PC-3 (cell line): ENCODE measurements around the gene VILL. TPM values are rescaled to one million over a fixed set of nuclear protein-coding genes. Genes with fewer than 3 reads are reported as not detected.

Experiments
- ATAC-seq: fragments of 200-7000 bp; cut with Tn5 transposase; 2 replicates; pipeline ENCODE4 v1.9.1; 2020; ENCODE audit warnings: mild to moderate bottlenecking, moderate library complexity
- BruUV-seq: library from RNA; stranded (reverse); fragments of 400-500 nt; replicated peaks from 2 replicates; lab custom pipeline; 2021; lab: Mats Ljungman, UMichigan
- CTCF ChIA-PET: fragments of 300-600 bp; sonication (Branson Sonifier 250); formaldehyde crosslinking; loops from one replicate; lab custom pipeline; 2022; ENCODE audit warnings: antibody characterized with exemption; lab: Charles Lee
- POLR2A ChIA-PET: fragments of 300-600 bp; sonication (Branson Sonifier 250); formaldehyde crosslinking; loops from one replicate; lab custom pipeline; 2022; ENCODE audit warnings: antibody characterized with exemption; ENCODE audit not compliant: unreplicated experiment; lab: Charles Lee
- DNase-seq: peaks from one replicate; pipeline ENCODE4 v3.0.0-alpha.2; 2015
- H2AFZ ChIP-seq: fragments of 300-600 bp; sonication (generic); 2 replicates; pipeline ENCODE4 v1.6.0; 2016; ENCODE audit warnings: antibody characterized with exemption, low read length
- H3F3A ChIP-seq: fragments of 300-600 bp; sonication (generic); one replicate; pipeline ENCODE4 v1.6.0; 2017; ENCODE audit warnings: antibody characterized with exemption, low read length, control low read depth, mild to moderate bottlenecking; ENCODE audit not compliant: unreplicated experiment
- H3K27ac ChIP-seq: fragments of 300-600 bp; sonication (generic); 2 replicates; pipeline ENCODE4 v1.5.1; 2016; ENCODE audit warnings: mild to moderate bottlenecking, low read length
- H3K27me3 ChIP-seq: fragments of 300-600 bp; sonication (generic); 2 replicates; pipeline ENCODE4 v1.6.1; 2016; ENCODE audit warnings: low read length, mixed read lengths
- H3K36me3 ChIP-seq: fragments of 300-600 bp; sonication (generic); 2 replicates; pipeline ENCODE4 v1.6.1; 2016; ENCODE audit warnings: low read depth, mixed run types, low read length, mixed read lengths
- H3K4me1 ChIP-seq: fragments of 300-600 bp; sonication (generic); 2 replicates; pipeline ENCODE4 v1.5.1; 2016; ENCODE audit warnings: low read length; ENCODE audit not compliant: insufficient read depth
- H3K4me2 ChIP-seq: fragments of 300-600 bp; sonication (generic); 2 replicates; pipeline ENCODE4 v1.6.0; 2016; ENCODE audit warnings: low read length
- H3K4me3 ChIP-seq: fragments of 300-600 bp; sonication (generic); 2 replicates; pipeline ENCODE4 v1.5.1; 2016; ENCODE audit warnings: mild to moderate bottlenecking, low read length, mixed read lengths
- H3K79me2 ChIP-seq: fragments of 300-600 bp; sonication (generic); 2 replicates; pipeline ENCODE4 v1.6.1; 2017; ENCODE audit warnings: low read length, mixed read lengths
- H3K9ac ChIP-seq: fragments of 300-600 bp; sonication (generic); 2 replicates; pipeline ENCODE4 v1.6.0; 2016; ENCODE audit warnings: mild to moderate bottlenecking, low read length
- H3K9me2 ChIP-seq: fragments of 300-600 bp; sonication (generic); replicated peaks from 2 replicates; pipeline ENCODE4 v1.6.1; 2016; ENCODE audit warnings: mixed run types, low read length, mixed read lengths
- H3K9me3 ChIP-seq: fragments of 300-600 bp; sonication (generic); 2 replicates; pipeline ENCODE4 v1.6.1; 2016; ENCODE audit warnings: low read length, mixed read lengths
- H4K20me1 ChIP-seq: fragments of 300-600 bp; sonication (generic); 2 replicates; pipeline ENCODE4 v1.6.1; 2016; ENCODE audit warnings: low read length, mixed read lengths
- CTCF ChIP-seq: fragments of 300-600 bp; sonication (generic); conservative IDR thresholded peaks from 2 replicates; pipeline ENCODE4 v1.5.1; 2017; ENCODE audit warnings: antibody characterized with exemption, low read depth, mild to moderate bottlenecking, low read length
- EZH2 ChIP-seq: fragments of 300-600 bp; sonication (generic); IDR thresholded peaks from one replicate; pipeline ENCODE4 v1.6.1; 2017; ENCODE audit warnings: antibody characterized with exemption, mild to moderate bottlenecking, low read length; ENCODE audit not compliant: unreplicated experiment
- EZH2phosphoT487 ChIP-seq: fragments of 300-600 bp; sonication (generic); IDR thresholded peaks from 2 replicates; pipeline ENCODE4 v1.6.1; 2018; ENCODE audit warnings: mild to moderate bottlenecking, antibody characterized with exemption, low read length, borderline replicate concordance
- intact Hi-C: fragments of 100-400 bp; cut with micrococcal nuclease; formaldehyde crosslinking; loops from 2 replicates; pipeline ENCODE4 v1.9.0; 2023
- total RNA-seq: library from RNA; depleted of rRNA; stranded (reverse); fragments of >200 nt; gene quantifications from 2 replicates; pipeline ENCODE4 v1.2.3, GENCODE V29; 2014

The VILL gene
- total RNA-seq, 1 experiment from 2014 or later: 0.44 TPM

GRCh38 chr3:38009807-38010591 is 19.4 kb downstream of the VILL start:
- POLR2A ChIA-PET: no interaction called here

GRCh38 chr3:38011111-38011510 is 20.5 kb downstream of the VILL start:
- 0 out of 2 replicates have a peak, but pooled peaks cover under 1% of the 10 kb centered on the region for H3K36me3 ChIP-seq
- POLR2A ChIA-PET: no interaction called here

More at GRCh38 chr3:38009807-38010591, 19.4 kb downstream of the VILL start:
- Histone ChIP-seq H3K4me1 (peaks cover 11% of the 10 kb centered on the region), H3K27me3 (no peaks in the 10 kb centered on the region), H3K9ac (no peak overlapping the region), H3K9me3 (no peaks in the 10 kb centered on the region), H3F3A (no peaks in the 10 kb centered on the region), H4K20me1 (no peaks in the 10 kb centered on the region), H3K79me2 (no peaks in the 10 kb centered on the region), H3K36me3 (no peaks in the 10 kb centered on the region), H3K9me2 (no peaks in the 10 kb centered on the region), H2AFZ (no peak overlapping the region), H3K4me2 (no peak overlapping the region), H3K27ac (no peak overlapping the region), H3K4me3 (no peak overlapping the region)
- ATAC-seq (no peak), DNase-seq (no peak)
- no TSS peak for BruUV-seq
- TF ChIP-seq CTCF (no peak), EZH2phosphoT487 (no peak), EZH2 (no peak)
- intact Hi-C loops: loop anchor here (10.0 kb wide), 2 partner anchors 445 to 475 kb away; partner anchors contain the start of gene ACVR2B
- CTCF ChIA-PET: no interaction called here

More at GRCh38 chr3:38011111-38011510, 20.5 kb downstream of the VILL start:
- Histone ChIP-seq H3K4me1 (0 out of 2 replicates have a peak, but pooled peaks cover under 1% of the 10 kb centered on the region), H4K20me1 (no peaks in the 10 kb centered on the region), H2AFZ (no peak overlapping the region), H3K79me2 (no peaks in the 10 kb centered on the region), H3K27ac (no peak overlapping the region), H3K9me2 (no peaks in the 10 kb centered on the region), H3K4me3 (no peak overlapping the region), H3K4me2 (no peak overlapping the region), H3F3A (no peaks in the 10 kb centered on the region), H3K9me3 (no peaks in the 10 kb centered on the region), H3K9ac (no peak overlapping the region), H3K27me3 (no peaks in the 10 kb centered on the region)
- CTCF ChIA-PET: no interaction called here
- ATAC-seq (no peak), DNase-seq (no peak)
- no peak for TF ChIP-seq CTCF
- TF ChIP-seq EZH2: no peak
- TF ChIP-seq EZH2phosphoT487: no peak
- intact Hi-C loops: no loop called here
- no TSS peak for BruUV-seq
